OCI-LY3 (cell line): ENCODE data around the gene IRF2BP1.

ENCODE experiments used
- CTCF ChIP-seq: fragments of 200-600, 300-600 bp; sonication (generic); IDR thresholded peaks from 2 replicates; pipeline ENCODE4 v1.5.1; 2014; ENCODE audit warnings: antibody characterized with exemption, low read length, low read depth
- EZH2phosphoT487 ChIP-seq: fragments of 200-600 bp; shearing (Covaris generic); IDR thresholded peaks from 2 replicates; pipeline ENCODE4 v1.6.1; 2018; ENCODE audit warnings: antibody characterized with exemption, mixed run types, low read depth

- TF ChIP-seq CTCF (no peak), EZH2phosphoT487 (no peak)
Measured at GRCh38 chr19:45879055-45879454, 6.9 kb downstream of the IRF2BP1 start.
